ENCODE measurements around the gene EXOSC2. TPM values are rescaled to one million over a fixed set of nuclear protein-coding genes. Genes with fewer than 3 reads are reported as not detected.

Gene EXOSC2
- total RNA-seq, 8 experiments from 2014 or later = 18.5 to 59.3 (median 28.7) TPM

DNA sequence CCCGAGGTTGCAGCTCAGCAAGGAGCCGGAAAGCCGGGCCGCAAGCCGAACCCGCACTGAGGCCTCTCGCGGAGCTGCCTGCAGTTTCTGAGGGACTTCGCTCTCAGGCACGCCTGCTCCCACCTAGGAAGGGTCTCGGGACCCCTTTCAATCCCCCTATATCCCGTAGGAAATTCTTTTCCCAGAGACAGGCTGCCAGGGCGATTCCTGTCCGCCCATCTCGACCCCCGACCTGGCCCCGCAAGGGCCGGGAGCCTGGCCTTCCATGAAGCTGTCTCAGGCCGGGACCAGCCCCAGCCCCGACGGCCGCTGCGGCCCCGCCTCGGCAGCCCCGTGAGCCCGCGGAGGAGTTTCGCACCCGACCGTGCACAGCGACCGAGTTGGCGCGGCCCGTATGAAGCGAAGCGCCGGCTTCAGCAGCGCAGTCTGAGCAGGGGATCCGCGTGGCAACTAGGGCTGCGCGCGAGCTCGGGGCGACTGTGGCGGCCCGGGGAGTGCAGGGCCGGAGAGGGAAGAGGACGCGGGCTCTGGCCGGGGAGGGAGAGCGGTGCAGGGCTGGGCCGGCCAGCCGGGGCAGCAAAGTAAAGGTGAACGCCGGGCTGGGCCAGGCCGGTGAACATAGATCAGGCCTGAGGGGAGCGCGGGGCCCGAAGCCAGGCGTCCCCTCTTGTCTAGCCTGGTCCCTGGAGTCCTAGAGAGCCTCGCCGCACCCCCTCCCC is 30.2 kb upstream of the EXOSC2 start:
- ATAC-seq (replicated peaks in 6 of 8) = peak in 4 of 8 experiments; percentile 17 to 54 (median 30)
- 0 to 13% (median 0%) methylated on average over 1 to 6 of the region's 65 CpGs; no CpG with 5 or more reads in 6 of the 10 experiments for WGBS, 10 experiments
- peak overlapping the region in 1 of 5 donors; percentile 17 for H3K4me3 ChIP-seq

GRCh38 chr9:130663977-130664250 is 29.7 kb upstream of the EXOSC2 start:
- in situ Hi-C loops (cut with MboI; ENCODE audit: low pct_unique_long_range_greater_than_20kb in 2 of 9, low sequenced_read_pairs in 9 of 9, unreplicated experiment in 9 of 9) = no loop called here
- Histone ChIP-seq H3K27ac (no peak overlapping the region), H3K4me3 (peak overlapping the region in 2 of 5 donors; percentile 2 to 17), H3K4me1 (replicated peaks in 1 of 2) (peaks cover 13 to 38% of the 10 kb centered on the region in 2 donors)
- WGBS, 10 experiments = no CpG with 5 or more reads among the region's 19 CpGs
- ATAC-seq (replicated peaks in 6 of 8) = peak in 6 of 8 experiments; percentile 6 to 66 (median 56)

More for the DNA sequence above, 30.2 kb upstream of the EXOSC2 start:
- peaks cover 8 to 38% of the 10 kb centered on the region in 2 donors for H3K4me1 ChIP-seq (replicated peaks in 1 of 2)
- in situ Hi-C loops (cut with MboI; ENCODE audit: low pct_unique_long_range_greater_than_20kb in 2 of 9, low sequenced_read_pairs in 9 of 9, unreplicated experiment in 9 of 9) = no loop called here
- no peak overlapping the region for H3K27ac ChIP-seq

- peak within 1 kb of the TSS in 3 of 5 donors; percentile 2 to 17 (median 7) for H3K4me3 ChIP-seq
- WGBS, 10 experiments = 0% methylated on average over 5 of the region's 76 CpGs; no CpG with 5 or more reads in 9 of the 10 experiments
- H3K27ac ChIP-seq = no peak within 1 kb of the TSS
- peaks cover 13 to 38% of the 10 kb centered on the region in 2 donors for H3K4me1 ChIP-seq (replicated peaks in 1 of 2)
- ATAC-seq (replicated peaks in 6 of 8) = peak in 5 of 8 experiments; percentile 43 to 59 (median 56)
- in situ Hi-C loops (cut with MboI; ENCODE audit: low pct_unique_long_range_greater_than_20kb in 2 of 9, low sequenced_read_pairs in 9 of 9, unreplicated experiment in 9 of 9) = no loop called here
These were observed 29.1 kb upstream of the EXOSC2 start, which contains the start of gene PRDM12 for GRCh38 chr9:130664251-130665028. TSS of gene PRDM12 (plus strand) at chr9:130664594. CDS start at chr9:130664654, 60 bp downstream.

DNA sequence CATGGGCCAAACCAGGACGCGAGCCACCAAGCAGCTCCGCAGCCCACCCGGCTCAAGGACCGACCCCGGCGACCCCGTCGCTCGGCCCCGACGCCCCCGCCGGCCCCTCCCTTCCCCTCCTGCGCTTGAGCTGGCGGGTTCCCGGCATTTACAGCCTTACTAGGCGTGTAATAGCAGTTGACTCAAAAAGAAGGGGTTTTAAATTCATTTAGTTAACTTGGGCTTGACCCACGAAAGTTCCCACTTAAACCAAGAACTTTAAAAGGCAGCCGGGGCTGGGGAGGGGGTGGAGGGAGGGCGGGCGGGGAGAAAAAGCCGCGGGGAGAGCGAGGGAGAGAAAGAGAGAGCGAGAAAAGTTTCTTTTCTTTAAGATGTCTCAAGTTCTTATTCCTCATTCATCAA is 28.6 kb upstream of the EXOSC2 start:
- Histone ChIP-seq H3K4me1 (replicated peaks in 1 of 2) (peaks cover 13 to 33% of the 10 kb centered on the region in 2 donors), H3K4me3 (no peak overlapping the region), H3K27ac (no peak overlapping the region)
- in situ Hi-C loops (cut with MboI; ENCODE audit: low pct_unique_long_range_greater_than_20kb in 2 of 9, low sequenced_read_pairs in 9 of 9, unreplicated experiment in 9 of 9) = no loop called here
- ATAC-seq (replicated peaks in 6 of 8) = no peak
- no CpG with 5 or more reads among the region's 26 CpGs for WGBS, 10 experiments

DNA sequence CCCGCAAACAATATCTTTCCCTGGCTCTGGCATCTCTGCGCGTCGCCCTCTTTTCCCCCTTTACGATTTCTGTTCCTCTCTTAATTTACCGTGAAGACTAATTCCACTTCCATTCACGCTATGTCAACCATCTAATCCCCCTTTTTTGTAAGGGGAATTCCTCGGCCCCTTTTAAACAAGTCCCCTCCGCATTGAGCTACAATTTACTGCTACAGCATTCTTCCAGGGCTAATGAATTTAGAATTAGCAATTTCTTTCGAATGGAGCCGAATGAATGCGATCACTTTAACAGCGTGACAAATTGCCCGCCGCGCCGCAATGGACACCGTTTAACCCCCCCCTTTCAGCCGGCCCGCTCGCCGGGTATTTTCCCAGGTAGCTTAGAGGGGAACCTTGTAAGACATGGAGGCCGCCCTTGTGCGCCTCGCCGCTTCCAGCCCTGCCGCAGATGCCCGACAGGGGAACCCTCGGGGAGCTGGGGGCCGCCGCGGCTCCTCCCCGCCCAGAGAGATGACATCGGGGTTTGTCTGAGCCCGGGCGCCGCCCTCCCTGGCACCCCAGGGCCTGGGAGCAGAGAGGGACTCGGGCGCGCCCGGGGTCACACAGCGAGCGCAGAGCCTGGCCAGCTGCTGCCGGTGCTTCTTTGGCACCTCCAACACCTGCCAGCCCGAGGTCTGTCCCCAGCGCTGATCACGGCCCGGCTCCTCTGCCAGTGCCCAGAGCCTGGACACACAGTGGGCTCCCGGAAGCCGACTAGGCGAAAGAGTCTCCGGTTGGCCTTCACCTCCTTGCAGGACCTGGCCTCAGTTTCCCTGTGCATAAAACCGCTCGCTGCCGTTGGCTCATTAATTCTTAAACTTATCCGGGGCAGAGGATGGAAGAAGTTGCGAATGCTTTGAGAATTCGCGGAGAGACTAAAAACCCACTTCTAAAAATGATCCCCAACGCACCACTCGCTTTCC is 27.9 kb upstream of the EXOSC2 start:
- ATAC-seq (replicated peaks in 6 of 8) = peak in 2 of 8 experiments; percentile 15
- in situ Hi-C loops (cut with MboI; ENCODE audit: low pct_unique_long_range_greater_than_20kb in 2 of 9, low sequenced_read_pairs in 9 of 9, unreplicated experiment in 9 of 9) = no loop called here

DNA sequence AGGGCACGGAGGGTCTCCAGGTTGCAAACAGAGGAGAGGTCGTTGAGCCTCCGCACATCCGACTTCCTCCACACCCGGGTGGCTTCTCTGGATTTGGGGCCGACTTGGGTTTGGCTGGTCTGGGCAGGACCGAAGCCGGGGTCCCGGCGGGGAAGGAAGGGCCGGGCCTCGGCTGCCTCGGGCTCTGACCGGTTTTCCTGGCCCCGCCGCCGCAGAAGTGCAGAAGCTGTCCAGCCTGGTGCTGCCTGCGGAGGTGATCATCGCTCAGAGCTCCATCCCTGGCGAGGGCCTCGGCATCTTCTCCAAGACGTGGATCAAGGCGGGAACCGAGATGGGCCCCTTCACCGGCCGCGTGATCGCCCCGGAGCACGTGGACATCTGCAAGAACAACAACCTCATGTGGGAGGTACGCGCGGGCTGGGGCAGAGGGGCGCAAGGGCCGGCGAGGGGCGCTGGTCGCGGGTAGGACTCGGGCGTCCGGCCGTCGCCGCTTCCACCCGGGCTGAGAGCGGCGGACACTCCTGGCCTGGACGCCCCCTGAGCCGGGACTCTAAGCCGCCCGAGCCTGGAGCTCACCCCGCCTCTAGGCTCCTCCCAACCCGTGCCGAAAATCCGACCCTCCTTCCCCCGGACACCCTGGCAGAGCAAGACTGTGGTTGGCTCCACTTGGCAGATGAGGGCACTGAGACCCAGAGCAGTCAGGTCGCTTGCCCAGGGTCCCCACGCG is 27.0 kb upstream of the EXOSC2 start:
- WGBS, 10 experiments = 18 to 53% (median 20%) methylated on average over 3 to 28 of the region's 60 CpGs; no CpG with 5 or more reads in 7 of the 10 experiments
- ATAC-seq (replicated peaks in 6 of 8) = peak in 3 of 8 experiments; percentile 5 to 11 (median 8)
- H3K4me1 ChIP-seq (replicated peaks in 1 of 2) = peaks cover 13 to 18% of the 10 kb centered on the region in 2 donors
- no peak overlapping the region for H3K27ac ChIP-seq
- no peak overlapping the region for H3K4me3 ChIP-seq
- in situ Hi-C loops (cut with MboI; ENCODE audit: low pct_unique_long_range_greater_than_20kb in 2 of 9, low sequenced_read_pairs in 9 of 9, unreplicated experiment in 9 of 9) = no loop called here

More for the DNA sequence above, 27.9 kb upstream of the EXOSC2 start:
- WGBS, 10 experiments = 0 to 20% (median 4%) methylated on average over 3 to 20 of the region's 61 CpGs; no CpG with 5 or more reads in 2 of the 10 experiments
- no peak overlapping the region for H3K27ac ChIP-seq
- H3K4me1 ChIP-seq (replicated peaks in 1 of 2) = peaks cover 13 to 26% of the 10 kb centered on the region in 2 donors
- H3K4me3 ChIP-seq = no peak overlapping the region

- peak in 5 of 8 experiments; percentile 4 to 54 (median 26) for ATAC-seq (replicated peaks in 6 of 8)
- H3K27ac ChIP-seq = no peak overlapping the region
- no peak overlapping the region for H3K4me3 ChIP-seq
- in situ Hi-C loops (cut with MboI; ENCODE audit: low pct_unique_long_range_greater_than_20kb in 2 of 9, low sequenced_read_pairs in 9 of 9, unreplicated experiment in 9 of 9) = no loop called here
- 20 to 69% (median 25%) methylated on average over 1 to 2 of the region's 4 CpGs; no CpG with 5 or more reads in 7 of the 10 experiments for WGBS, 10 experiments
- H3K4me1 ChIP-seq (replicated peaks in 1 of 2) = peaks cover 13 to 17% of the 10 kb centered on the region in 2 donors
These were observed 26.5 kb upstream of the EXOSC2 start for GRCh38 chr9:130667120-130667435.

- Histone ChIP-seq H3K27ac (no peak overlapping the region), H3K4me3 (no peak overlapping the region), H3K4me1 (replicated peaks in 1 of 2) (peaks cover 21 to 23% of the 10 kb centered on the region in 2 donors)
- no peak for ATAC-seq (replicated peaks in 6 of 8)
- in situ Hi-C loops (cut with MboI; ENCODE audit: low pct_unique_long_range_greater_than_20kb in 2 of 9, low sequenced_read_pairs in 9 of 9, unreplicated experiment in 9 of 9) = no loop called here
- 80 to 100% (median 90%) methylated on average over 1 to 6 of the region's 13 CpGs; no CpG with 5 or more reads in 6 of the 10 experiments for WGBS, 10 experiments
These were observed 25.4 kb upstream of the EXOSC2 start for GRCh38 chr9:130668196-130668595.

DNA sequence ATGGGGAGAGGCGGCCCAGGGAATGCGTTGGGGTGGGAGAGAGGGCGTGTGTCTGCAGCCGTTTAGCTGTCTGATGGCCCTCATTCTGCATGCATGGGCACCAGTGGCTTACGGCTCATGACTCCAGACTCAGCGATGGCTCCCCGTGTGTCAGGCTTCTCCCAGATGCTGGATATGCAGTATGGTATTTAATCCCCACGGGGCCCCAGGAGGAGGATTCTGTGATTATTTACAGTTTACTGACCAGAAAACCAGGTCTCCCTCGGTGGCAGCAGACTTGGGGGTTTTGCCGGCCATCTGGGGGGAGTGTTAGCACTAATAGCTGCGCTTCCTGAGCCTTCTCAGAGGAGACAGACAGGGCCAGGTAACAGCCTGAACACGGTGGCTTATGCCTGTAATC is 24.9 kb upstream of the EXOSC2 start:
- 0 to 74% (median 20%) methylated on average over 1 to 3 of the region's 12 CpGs; no CpG with 5 or more reads in 7 of the 10 experiments for WGBS, 10 experiments
- no peak overlapping the region for H3K27ac ChIP-seq
- H3K4me1 ChIP-seq (replicated peaks in 1 of 2) = peaks cover 21 to 24% of the 10 kb centered on the region in 2 donors
- no peak overlapping the region for H3K4me3 ChIP-seq
- no peak for ATAC-seq (replicated peaks in 6 of 8)
- in situ Hi-C loops (cut with MboI; ENCODE audit: low pct_unique_long_range_greater_than_20kb in 2 of 9, low sequenced_read_pairs in 9 of 9, unreplicated experiment in 9 of 9) = no loop called here

DNA sequence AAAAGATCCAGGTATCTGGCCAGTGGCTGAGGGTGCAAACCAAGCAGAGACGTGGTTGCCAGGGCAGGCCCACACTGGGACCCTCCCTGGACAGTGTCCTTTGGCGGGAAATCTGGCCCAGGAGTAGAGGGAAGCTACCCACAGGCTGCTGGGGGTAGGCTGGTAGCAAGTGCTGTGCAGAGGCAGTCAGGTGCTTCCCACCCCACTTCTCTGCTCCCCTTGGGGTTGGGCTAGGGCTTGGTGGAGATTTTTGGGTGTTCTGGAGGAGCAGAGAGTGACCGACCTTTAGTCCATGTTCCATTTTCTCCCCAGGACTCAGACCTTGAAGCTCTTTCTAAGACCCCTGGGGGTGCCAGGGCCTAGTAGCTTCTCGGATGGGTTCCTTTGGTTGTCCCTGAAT is 23.6 kb upstream of the EXOSC2 start:
- 83 to 100% methylated on average over 1 of the region's 4 CpGs; no CpG with 5 or more reads in 8 of the 10 experiments for WGBS, 10 experiments
- H3K27ac ChIP-seq = no peak overlapping the region
- no peak for ATAC-seq (replicated peaks in 6 of 8)
- H3K4me1 ChIP-seq (replicated peaks in 1 of 2) = peaks cover 21% of the 10 kb centered on the region in 2 donors
- in situ Hi-C loops (cut with MboI; ENCODE audit: low pct_unique_long_range_greater_than_20kb in 2 of 9, low sequenced_read_pairs in 9 of 9, unreplicated experiment in 9 of 9) = no loop called here
- H3K4me3 ChIP-seq = no peak overlapping the region

GRCh38 chr9:130670644-130671043 is 22.9 kb upstream of the EXOSC2 start:
- Histone ChIP-seq H3K4me3 (no peak overlapping the region), H3K4me1 (replicated peaks in 1 of 2) (peaks cover 16 to 17% of the 10 kb centered on the region in 2 donors), H3K27ac (no peak overlapping the region)
- in situ Hi-C loops (cut with MboI; ENCODE audit: low pct_unique_long_range_greater_than_20kb in 2 of 9, low sequenced_read_pairs in 9 of 9, unreplicated experiment in 9 of 9) = no loop called here
- ATAC-seq (replicated peaks in 6 of 8) = no peak
- 0 to 100% (median 80%) methylated on average over 1 to 2 of the region's 6 CpGs; no CpG with 5 or more reads in 3 of the 10 experiments for WGBS, 10 experiments

GRCh38 chr9:130672466-130672865 is 21.1 kb upstream of the EXOSC2 start:
- no peak overlapping the region for H3K4me3 ChIP-seq
- peak in 5 of 8 experiments; percentile 68 to 75 (median 73) for ATAC-seq (replicated peaks in 6 of 8)
- WGBS, 10 experiments = 40 to 90% (median 69%) methylated on average over 2 to 7 of the region's 8 CpGs; no CpG with 5 or more reads in 4 of the 10 experiments
- no peak overlapping the region for H3K27ac ChIP-seq
- in situ Hi-C loops (cut with MboI; ENCODE audit: low pct_unique_long_range_greater_than_20kb in 2 of 9, low sequenced_read_pairs in 9 of 9, unreplicated experiment in 9 of 9) = no loop called here
- H3K4me1 ChIP-seq (replicated peaks in 1 of 2) = peaks cover 7 to 14% of the 10 kb centered on the region in 2 donors

Data from motor neuron (in vitro differentiated cells).